Lower lobe of right lung (tissue), 2 donors: ENCODE results near the gene FBXO36. TPM values are rescaled to one million over a fixed set of nuclear protein-coding genes. Genes with fewer than 3 reads are reported as not detected.

Source experiments
- ATAC-seq, 2 donors: fragments of 200-7000 bp; cut with Tn5 transposase; one replicate each; pipeline ENCODE4 v1.9.1; 2020 to 2022; ENCODE audit warnings: mild to moderate bottlenecking in 2 of 2, moderate library complexity in 2 of 2
- DNase-seq: peaks from one replicate; pipeline ENCODE4 v3.0.0-alpha.2; 2020
- H3K27ac ChIP-seq: fragments of 200-600 bp; one replicate; pipeline ENCODE4 v1.8.0; 2022
- H3K27me3 ChIP-seq: fragments of 200-600 bp; one replicate; pipeline ENCODE4 v1.8.0; 2022; ENCODE audit warnings: low read depth
- H3K36me3 ChIP-seq: fragments of 200-600 bp; one replicate; pipeline ENCODE4 v1.8.0; 2022; ENCODE audit warnings: mild to moderate bottlenecking
- H3K4me1 ChIP-seq: fragments of 200-600 bp; one replicate; pipeline ENCODE4 v1.8.0; 2022
- H3K4me3 ChIP-seq: fragments of 200-600 bp; one replicate; pipeline ENCODE4 v1.8.0; 2022; ENCODE audit warnings: mild to moderate bottlenecking
- H3K9me3 ChIP-seq: fragments of 200-600 bp; one replicate; pipeline ENCODE4 v1.8.0; 2022
- intact Hi-C: fragments of 100-400 bp; cut with DNase I; formaldehyde crosslinking; loops from one replicate; pipeline ENCODE4 v1.11.0; 2022
- total RNA-seq: library from RNA; stranded (reverse); fragmentation: NEBNext Ultra II Directional; extraction: Animal tissue kit (Norgen Biotek cat#: 25700); gene quantifications from one replicate; pipeline ENCODE4 v1.2.1, GENCODE V29; 2021
- TF ChIP-seq, protein P1 (sequence below): fragments of 200-600 bp; IDR thresholded peaks from one replicate; pipeline ENCODE4 v1.8.0; 2022; ENCODE audit warnings: antibody characterized with exemption, mild to moderate bottlenecking
- donor health status: DM: no; HTN: yes; CAD: no; lungs with severe emphysema.

FBXO36 gene
- total RNA-seq, 1 donor from 2014 or later = 3.3 TPM

GRCh38 chr2:230050136-230050535 is 127.8 kb downstream of the FBXO36 start:
- Histone ChIP-seq H3K27ac (no peak overlapping the region), H3K4me1 (no peaks in the 10 kb centered on the region), H3K27me3 (no peaks in the 10 kb centered on the region), H3K9me3 (no peaks in the 10 kb centered on the region), H3K36me3 (no peaks in the 10 kb centered on the region), H3K4me3 (no peak overlapping the region)
- TF ChIP-seq, protein P1, sequence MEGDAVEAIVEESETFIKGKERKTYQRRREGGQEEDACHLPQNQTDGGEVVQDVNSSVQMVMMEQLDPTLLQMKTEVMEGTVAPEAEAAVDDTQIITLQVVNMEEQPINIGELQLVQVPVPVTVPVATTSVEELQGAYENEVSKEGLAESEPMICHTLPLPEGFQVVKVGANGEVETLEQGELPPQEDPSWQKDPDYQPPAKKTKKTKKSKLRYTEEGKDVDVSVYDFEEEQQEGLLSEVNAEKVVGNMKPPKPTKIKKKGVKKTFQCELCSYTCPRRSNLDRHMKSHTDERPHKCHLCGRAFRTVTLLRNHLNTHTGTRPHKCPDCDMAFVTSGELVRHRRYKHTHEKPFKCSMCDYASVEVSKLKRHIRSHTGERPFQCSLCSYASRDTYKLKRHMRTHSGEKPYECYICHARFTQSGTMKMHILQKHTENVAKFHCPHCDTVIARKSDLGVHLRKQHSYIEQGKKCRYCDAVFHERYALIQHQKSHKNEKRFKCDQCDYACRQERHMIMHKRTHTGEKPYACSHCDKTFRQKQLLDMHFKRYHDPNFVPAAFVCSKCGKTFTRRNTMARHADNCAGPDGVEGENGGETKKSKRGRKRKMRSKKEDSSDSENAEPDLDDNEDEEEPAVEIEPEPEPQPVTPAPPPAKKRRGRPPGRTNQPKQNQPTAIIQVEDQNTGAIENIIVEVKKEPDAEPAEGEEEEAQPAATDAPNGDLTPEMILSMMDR = no peak
- intact Hi-C loops = no loop called here
- ATAC-seq (no peak), DNase-seq (no peak)

GRCh38 chr2:230052299-230052698 is 130.0 kb downstream of the FBXO36 start:
- no peak for DNase-seq
- intact Hi-C loops = no loop called here
- H3K27me3 ChIP-seq = no peaks in the 10 kb centered on the region

GRCh38 chr2:230053753-230054478 is 131.6 kb downstream of the FBXO36 start:
- intact Hi-C loops = no loop called here
- no peak for DNase-seq
- H3K27ac ChIP-seq = no peak overlapping the region
- no peak for ATAC-seq
- no peaks in the 10 kb centered on the region for H3K36me3 ChIP-seq
- H3K4me1 ChIP-seq = no peaks in the 10 kb centered on the region
- H3K27me3 ChIP-seq = no peaks in the 10 kb centered on the region
- H3K9me3 ChIP-seq = no peaks in the 10 kb centered on the region
- TF ChIP-seq, protein P1 = no peak
- no peak overlapping the region for H3K4me3 ChIP-seq

More at GRCh38 chr2:230052299-230052698, 130.0 kb downstream of the FBXO36 start:
- TF ChIP-seq, protein P1 = no peak
- no peak for ATAC-seq
- Histone ChIP-seq H3K4me1 (no peaks in the 10 kb centered on the region), H3K4me3 (no peak overlapping the region), H3K27ac (no peak overlapping the region), H3K36me3 (no peaks in the 10 kb centered on the region), H3K9me3 (no peaks in the 10 kb centered on the region)

DNA sequence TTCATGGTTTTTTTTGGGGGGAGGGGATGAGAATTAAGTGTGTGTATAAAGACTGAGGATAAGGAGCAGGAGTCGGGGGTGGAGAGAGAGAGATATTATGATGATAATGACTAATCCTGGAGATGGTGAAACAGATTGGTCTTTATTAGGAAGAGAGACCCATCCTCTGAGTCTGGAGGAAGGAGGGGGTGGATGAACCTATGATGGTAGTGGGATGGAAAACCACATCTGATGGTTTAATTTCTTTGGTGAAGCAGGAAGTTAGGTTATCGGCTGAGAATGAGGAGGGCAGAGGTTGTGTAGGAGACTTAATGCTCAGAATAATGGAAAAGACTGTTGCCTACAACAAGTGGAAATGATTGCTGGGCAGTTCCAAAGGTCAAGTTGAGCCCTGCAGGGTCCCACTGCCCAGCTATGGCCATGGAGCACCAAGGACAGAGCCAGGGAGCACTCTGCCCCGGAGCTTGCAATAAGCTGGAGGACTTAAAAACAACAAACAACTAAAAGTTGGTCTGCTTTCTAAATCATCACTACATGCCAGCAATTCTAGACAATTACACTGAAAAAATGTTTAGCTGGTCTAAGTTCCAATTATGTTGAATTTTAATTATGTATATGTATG is 138.5 kb downstream of the FBXO36 start:
- no peak for ATAC-seq
- intact Hi-C loops = no loop called here
- DNase-seq = no peak
- no peak overlapping the region for H3K27ac ChIP-seq
- H3K9me3 ChIP-seq = no peaks in the 10 kb centered on the region
- H3K36me3 ChIP-seq = no peaks in the 10 kb centered on the region
- TF ChIP-seq, protein P1 = no peak
- H3K27me3 ChIP-seq = no peaks in the 10 kb centered on the region
- H3K4me3 ChIP-seq = no peak overlapping the region
- H3K4me1 ChIP-seq = no peaks in the 10 kb centered on the region

Other genes starting within 250 kb of the FBXO36 start
- 1.2 TPM for gene DNER, start 207.9 kb upstream of the FBXO36 start, total RNA-seq
- gene TRIP12, start 494 bp upstream of the FBXO36 start, total RNA-seq = 229 TPM
- gene SLC16A14, start 146.4 kb downstream of the FBXO36 start, total RNA-seq = 2.2 TPM